ENCODE measurements around the gene KRT9. TPM values are rescaled to one million over a fixed set of nuclear protein-coding genes. Genes with fewer than 3 reads are reported as not detected.

The KRT9 gene
- total RNA-seq, 1 donor from 2014 or later: not detected

- Histone ChIP-seq H3K36me3 (ENCODE audit: control insufficient read depth in 3 of 3, insufficient read depth in 3 of 3, low read length in 3 of 3) (no peaks in the 10 kb centered on the region), H3K9me3 (ENCODE audit: control insufficient read depth in 3 of 3, low read length in 3 of 3) (no peaks in the 10 kb centered on the region), H3K4me1 (ENCODE audit: control insufficient read depth in 3 of 3, insufficient read depth in 3 of 3, low read length in 3 of 3) (no peaks in the 10 kb centered on the region), H3K4me3 (ENCODE audit: low read length in 3 of 3) (no peak overlapping the region), H3K27me3 (ENCODE audit: control insufficient read depth in 3 of 3, insufficient read depth in 3 of 3, low read length in 3 of 3) (peaks cover 0 to 17% (median 10%) of the 10 kb centered on the region in 3 donors), H3K9ac (ENCODE audit: low read depth in 1 of 3, low read length in 3 of 3) (no peak overlapping the region), H3K27ac (ENCODE audit: low read depth, low read length) (no peak overlapping the region)
These were observed 15.6 kb downstream of the KRT9 start for GRCh38 chr17:41556306-41556705.

DNA sequence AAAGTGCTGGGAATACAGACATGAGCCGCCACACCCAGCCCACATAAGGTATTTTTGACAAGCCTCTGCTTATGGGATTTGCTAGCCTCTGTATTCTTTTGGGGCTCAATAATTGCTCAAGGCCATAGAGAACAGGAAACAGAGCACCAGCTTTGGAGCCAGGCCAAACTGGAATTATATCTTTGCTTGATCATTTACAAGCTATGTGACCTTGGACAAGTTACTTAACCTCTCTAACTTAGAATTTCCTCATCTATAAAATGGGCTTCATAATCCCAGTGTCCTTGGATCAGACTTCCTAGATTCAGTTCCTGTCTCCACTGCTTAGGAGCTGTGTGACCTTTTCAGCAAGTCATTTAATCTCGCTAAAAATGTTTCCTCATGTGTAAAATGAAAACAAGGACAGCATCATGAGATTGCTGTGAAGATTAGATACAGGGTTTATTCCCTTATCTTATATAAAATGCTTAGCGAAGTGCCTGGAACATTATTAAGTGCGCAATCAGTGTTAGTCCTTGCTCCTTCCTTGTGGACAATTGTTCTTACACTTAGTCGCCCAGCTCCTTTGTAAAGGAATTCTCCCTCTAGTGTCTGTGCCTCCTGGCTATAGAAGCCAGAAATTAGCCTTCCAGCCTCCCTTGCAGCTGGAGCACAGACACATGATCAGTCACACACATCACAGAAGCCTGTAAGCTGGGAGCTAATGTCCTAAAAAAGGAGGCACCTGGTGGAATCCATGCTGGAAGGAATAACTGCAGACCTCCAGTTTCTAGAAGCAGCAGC, 16.6 kb downstream of the KRT9 start:
- Histone ChIP-seq H3K9ac (ENCODE audit: low read depth in 1 of 3, low read length in 3 of 3) (no peak overlapping the region), H3K27me3 (ENCODE audit: control insufficient read depth in 3 of 3, insufficient read depth in 3 of 3, low read length in 3 of 3) (peaks cover 0 to 17% (median 10%) of the 10 kb centered on the region in 3 donors), H3K36me3 (ENCODE audit: control insufficient read depth in 3 of 3, insufficient read depth in 3 of 3, low read length in 3 of 3) (no peaks in the 10 kb centered on the region), H3K4me3 (ENCODE audit: low read length in 3 of 3) (no peak overlapping the region), H3K27ac (ENCODE audit: low read depth, low read length) (no peak overlapping the region), H3K9me3 (ENCODE audit: control insufficient read depth in 3 of 3, low read length in 3 of 3) (no peaks in the 10 kb centered on the region), H3K4me1 (ENCODE audit: control insufficient read depth in 3 of 3, insufficient read depth in 3 of 3, low read length in 3 of 3) (no peaks in the 10 kb centered on the region)

- Histone ChIP-seq H3K27ac (ENCODE audit: low read depth, low read length) (no peak overlapping the region), H3K9ac (ENCODE audit: low read depth in 1 of 3, low read length in 3 of 3) (no peak overlapping the region), H3K9me3 (ENCODE audit: control insufficient read depth in 3 of 3, low read length in 3 of 3) (no peaks in the 10 kb centered on the region), H3K4me1 (ENCODE audit: control insufficient read depth in 3 of 3, insufficient read depth in 3 of 3, low read length in 3 of 3) (peaks cover under 1% of the 10 kb centered on the region in 3 donors), H3K4me3 (ENCODE audit: low read length in 3 of 3) (no peak overlapping the region), H3K36me3 (ENCODE audit: control insufficient read depth in 3 of 3, insufficient read depth in 3 of 3, low read length in 3 of 3) (no peaks in the 10 kb centered on the region), H3K27me3 (ENCODE audit: control insufficient read depth in 3 of 3, insufficient read depth in 3 of 3, low read length in 3 of 3) (peaks cover 0 to 17% (median 10%) of the 10 kb centered on the region in 3 donors)
These were observed 17.7 kb downstream of the KRT9 start for GRCh38 chr17:41553987-41554680.

DNA sequence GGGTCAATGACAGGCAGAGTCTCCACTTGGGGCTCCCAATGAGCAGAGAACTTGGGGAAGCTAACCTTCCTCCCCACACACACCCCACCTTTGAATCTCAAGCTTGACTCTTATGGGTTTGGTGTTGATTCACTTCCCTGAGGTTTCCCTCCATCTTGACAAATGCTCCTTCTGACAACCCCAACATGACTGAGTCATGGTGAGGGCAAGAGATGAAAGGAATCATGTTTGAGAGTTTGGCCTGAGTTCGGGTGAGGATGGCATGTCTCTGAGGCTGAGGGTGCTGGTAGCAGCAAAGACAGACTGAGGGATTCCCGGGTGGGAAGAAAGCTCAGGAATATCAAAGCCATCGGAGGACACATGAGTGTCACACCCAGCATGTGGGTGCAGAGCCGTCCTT, 18.7 kb downstream of the KRT9 start:
- peaks cover 0 to 22% (median 10%) of the 10 kb centered on the region in 3 donors for H3K27me3 ChIP-seq (ENCODE audit: control insufficient read depth in 3 of 3, insufficient read depth in 3 of 3, low read length in 3 of 3)
- H3K9me3 ChIP-seq (ENCODE audit: control insufficient read depth in 3 of 3, low read length in 3 of 3): no peaks in the 10 kb centered on the region
- no peak overlapping the region for H3K4me3 ChIP-seq (ENCODE audit: low read length in 3 of 3)
- no peaks in the 10 kb centered on the region for H3K36me3 ChIP-seq (ENCODE audit: control insufficient read depth in 3 of 3, insufficient read depth in 3 of 3, low read length in 3 of 3)
- no peak overlapping the region for H3K9ac ChIP-seq (ENCODE audit: low read depth in 1 of 3, low read length in 3 of 3)
- H3K4me1 ChIP-seq (ENCODE audit: control insufficient read depth in 3 of 3, insufficient read depth in 3 of 3, low read length in 3 of 3): peaks cover 8 to 11% (median 10%) of the 10 kb centered on the region in 3 donors
- no peak overlapping the region for H3K27ac ChIP-seq (ENCODE audit: low read depth, low read length)

- Histone ChIP-seq H3K4me3 (ENCODE audit: low read length in 3 of 3) (no peak overlapping the region), H3K9me3 (ENCODE audit: control insufficient read depth in 3 of 3, low read length in 3 of 3) (no peaks in the 10 kb centered on the region), H3K9ac (ENCODE audit: low read depth in 1 of 3, low read length in 3 of 3) (no peak overlapping the region), H3K27me3 (ENCODE audit: control insufficient read depth in 3 of 3, insufficient read depth in 3 of 3, low read length in 3 of 3) (peaks cover 0 to 29% (median 12%) of the 10 kb centered on the region in 3 donors), H3K27ac (ENCODE audit: low read depth, low read length) (no peak overlapping the region), H3K36me3 (ENCODE audit: control insufficient read depth in 3 of 3, insufficient read depth in 3 of 3, low read length in 3 of 3) (no peaks in the 10 kb centered on the region), H3K4me1 (ENCODE audit: control insufficient read depth in 3 of 3, insufficient read depth in 3 of 3, low read length in 3 of 3) (peaks cover 8 to 18% (median 14%) of the 10 kb centered on the region in 3 donors)
These were observed 19.4 kb downstream of the KRT9 start for GRCh38 chr17:41552455-41552854.

DNA sequence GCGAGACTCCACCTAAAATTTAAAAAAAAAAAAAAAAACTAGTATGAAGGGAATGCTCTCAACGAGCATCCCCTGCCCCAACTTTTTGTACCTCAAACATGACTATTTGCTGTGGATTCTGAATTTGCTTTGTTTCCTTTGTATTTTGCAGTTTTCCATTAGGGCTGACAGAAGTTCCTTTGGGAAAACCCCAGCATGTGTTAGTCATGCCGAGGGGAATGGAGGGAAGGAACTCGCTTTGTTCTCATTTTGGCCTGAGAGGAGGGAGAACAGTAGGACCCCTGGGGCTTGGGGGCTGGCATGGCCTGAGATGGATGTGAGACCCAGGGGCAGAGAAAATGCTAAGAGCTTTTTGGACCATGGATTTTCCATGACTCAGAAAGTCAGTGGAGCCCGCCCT, 20.5 kb downstream of the KRT9 start:
- no peak overlapping the region for H3K9ac ChIP-seq (ENCODE audit: low read depth in 1 of 3, low read length in 3 of 3)
- no peaks in the 10 kb centered on the region for H3K36me3 ChIP-seq (ENCODE audit: control insufficient read depth in 3 of 3, insufficient read depth in 3 of 3, low read length in 3 of 3)
- H3K27ac ChIP-seq (ENCODE audit: low read depth, low read length): no peak overlapping the region
- H3K27me3 ChIP-seq (ENCODE audit: control insufficient read depth in 3 of 3, insufficient read depth in 3 of 3, low read length in 3 of 3): peaks cover 0 to 27% (median 5%) of the 10 kb centered on the region in 3 donors
- H3K4me1 ChIP-seq (ENCODE audit: control insufficient read depth in 3 of 3, insufficient read depth in 3 of 3, low read length in 3 of 3): peaks cover 8 to 18% (median 14%) of the 10 kb centered on the region in 3 donors
- H3K9me3 ChIP-seq (ENCODE audit: control insufficient read depth in 3 of 3, low read length in 3 of 3): peaks cover 0 to 3% (median 2%) of the 10 kb centered on the region in 3 donors
- H3K4me3 ChIP-seq (ENCODE audit: low read length in 3 of 3): no peak overlapping the region

GRCh38 chr17:41549596-41550039, 22.2 kb downstream of the KRT9 start:
- H3K4me1 ChIP-seq (ENCODE audit: control insufficient read depth in 3 of 3, insufficient read depth in 3 of 3, low read length in 3 of 3): peaks cover 8 to 18% (median 14%) of the 10 kb centered on the region in 3 donors
- no peak overlapping the region for H3K9ac ChIP-seq (ENCODE audit: low read depth in 1 of 3, low read length in 3 of 3)
- no peaks in the 10 kb centered on the region for H3K36me3 ChIP-seq (ENCODE audit: control insufficient read depth in 3 of 3, insufficient read depth in 3 of 3, low read length in 3 of 3)
- peaks cover 0 to 21% (median 5%) of the 10 kb centered on the region in 3 donors for H3K27me3 ChIP-seq (ENCODE audit: control insufficient read depth in 3 of 3, insufficient read depth in 3 of 3, low read length in 3 of 3)
- no peak overlapping the region for H3K4me3 ChIP-seq (ENCODE audit: low read length in 3 of 3)
- H3K9me3 ChIP-seq (ENCODE audit: control insufficient read depth in 3 of 3, low read length in 3 of 3): peaks cover 0 to 4% (median 2%) of the 10 kb centered on the region in 3 donors
- no peak overlapping the region for H3K27ac ChIP-seq (ENCODE audit: low read depth, low read length)

DNA sequence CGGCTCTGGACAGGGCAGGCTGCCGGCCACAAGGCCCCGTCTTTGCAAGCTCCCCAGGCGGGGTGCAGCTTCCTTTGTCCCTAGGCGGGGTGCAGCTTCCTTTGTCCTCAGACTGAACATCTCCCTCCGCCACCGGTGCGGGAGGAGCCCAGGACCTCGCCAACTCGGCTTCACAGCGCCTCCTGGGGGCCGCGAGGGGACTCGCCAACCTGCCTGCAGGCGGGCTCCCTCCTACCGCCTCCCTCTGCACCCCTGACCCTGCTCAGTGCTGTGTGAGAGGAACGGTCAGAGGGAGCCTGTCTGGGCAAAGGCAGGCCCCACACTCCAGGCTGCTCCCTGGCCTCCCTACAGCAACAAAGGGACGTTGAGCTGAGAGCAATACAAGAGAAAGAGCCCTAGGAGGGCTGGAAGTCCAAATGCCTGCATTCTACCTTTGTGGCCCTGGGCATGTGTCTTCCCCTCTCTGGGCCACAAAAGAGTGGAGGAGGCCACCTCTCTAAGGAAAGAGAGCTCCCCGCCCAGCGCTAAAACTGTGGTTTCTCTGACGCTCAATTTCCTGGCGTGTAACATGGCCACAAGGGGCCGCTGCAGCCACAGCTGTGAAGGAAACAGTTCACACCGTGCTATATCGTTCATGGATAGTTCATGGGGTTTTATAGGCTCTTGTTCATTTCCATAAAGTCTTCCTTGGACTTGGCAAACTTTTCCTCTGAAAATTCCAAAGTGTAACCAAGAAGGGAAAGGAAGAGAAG, 22.8 kb downstream of the KRT9 start:
- H3K36me3 ChIP-seq (ENCODE audit: control insufficient read depth in 3 of 3, insufficient read depth in 3 of 3, low read length in 3 of 3): no peaks in the 10 kb centered on the region
- H3K4me1 ChIP-seq (ENCODE audit: control insufficient read depth in 3 of 3, insufficient read depth in 3 of 3, low read length in 3 of 3): peaks cover 8 to 18% (median 14%) of the 10 kb centered on the region in 3 donors
- H3K27me3 ChIP-seq (ENCODE audit: control insufficient read depth in 3 of 3, insufficient read depth in 3 of 3, low read length in 3 of 3): peaks cover 0 to 21% (median 5%) of the 10 kb centered on the region in 3 donors
- peak overlapping the region in 2 of 3 donors; percentile 39 to 52 for H3K4me3 ChIP-seq (ENCODE audit: low read length in 3 of 3)
- no peak overlapping the region for H3K27ac ChIP-seq (ENCODE audit: low read depth, low read length)
- H3K9ac ChIP-seq (ENCODE audit: low read depth in 1 of 3, low read length in 3 of 3): peak overlapping the region in 1 of 3 donors; percentile 42
- H3K9me3 ChIP-seq (ENCODE audit: control insufficient read depth in 3 of 3, low read length in 3 of 3): peaks cover 0 to 4% (median 2%) of the 10 kb centered on the region in 3 donors

DNA sequence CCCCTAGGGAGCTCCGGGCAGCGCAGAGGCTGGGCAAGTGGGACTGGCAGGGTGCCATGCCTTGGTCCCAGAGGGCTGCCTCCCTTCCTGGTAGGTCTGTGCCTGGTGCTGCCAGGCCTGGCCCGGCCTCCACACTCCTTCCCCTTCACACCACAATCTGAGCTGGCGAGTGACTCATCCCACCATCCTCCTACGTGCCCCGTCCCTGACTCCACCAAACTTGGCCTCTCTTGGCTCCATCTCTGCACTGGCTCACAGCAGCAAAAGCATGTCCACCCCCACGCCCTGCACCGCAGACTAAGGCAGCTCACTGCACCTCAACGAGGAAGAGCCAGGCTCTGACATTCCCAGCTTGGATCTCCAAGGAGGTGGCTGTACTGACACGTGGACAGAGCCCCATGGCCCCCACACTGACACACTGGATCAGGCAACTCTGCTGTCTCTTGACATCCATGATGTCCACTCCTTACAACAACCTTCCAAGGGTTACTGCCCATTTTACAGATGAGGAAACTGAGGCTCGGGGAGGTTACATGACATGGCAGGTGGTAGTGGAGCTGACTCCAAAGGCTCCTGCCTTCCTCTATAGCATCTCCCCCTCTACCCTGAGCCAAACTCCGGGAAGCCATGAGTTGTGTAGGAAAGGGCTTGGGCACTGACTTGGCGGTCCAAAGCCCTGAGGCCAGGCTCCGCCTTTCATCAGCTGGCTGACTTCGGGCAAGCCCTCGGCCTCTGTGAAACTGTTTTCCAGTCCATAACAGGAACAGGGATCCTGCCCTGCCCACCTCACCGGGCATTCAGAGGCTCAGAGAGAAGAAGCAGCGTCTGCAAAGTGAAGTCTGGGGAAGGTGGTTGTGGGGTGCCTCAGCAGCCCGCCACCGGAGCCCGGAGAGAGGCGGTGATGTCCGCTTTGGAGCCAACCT, 23.7 kb downstream of the KRT9 start:
- Histone ChIP-seq H3K9ac (ENCODE audit: low read depth in 1 of 3, low read length in 3 of 3) (peak overlapping the region in 1 of 3 donors; percentile 8), H3K9me3 (ENCODE audit: control insufficient read depth in 3 of 3, low read length in 3 of 3) (peaks cover 0 to 4% (median 2%) of the 10 kb centered on the region in 3 donors), H3K36me3 (ENCODE audit: control insufficient read depth in 3 of 3, insufficient read depth in 3 of 3, low read length in 3 of 3) (no peaks in the 10 kb centered on the region), H3K27me3 (ENCODE audit: control insufficient read depth in 3 of 3, insufficient read depth in 3 of 3, low read length in 3 of 3) (peaks cover 0 to 21% (median 5%) of the 10 kb centered on the region in 3 donors), H3K4me3 (ENCODE audit: low read length in 3 of 3) (peak overlapping the region in 2 of 3 donors; percentile 39 to 52), H3K4me1 (ENCODE audit: control insufficient read depth in 3 of 3, insufficient read depth in 3 of 3, low read length in 3 of 3) (peaks cover 8 to 18% (median 14%) of the 10 kb centered on the region in 3 donors), H3K27ac (ENCODE audit: low read depth, low read length) (no peak overlapping the region)

Data from skeletal muscle tissue (tissue), 4 donors.